HepG2 (cell line): ENCODE results near the gene EFS. TPM values are rescaled to one million over a fixed set of nuclear protein-coding genes. Genes with fewer than 3 reads are reported as not detected.

Experiments used
- ATM ChIP-seq: fragments of 450-650 bp; IDR thresholded peaks from 2 replicates; pipeline ENCODE4 v1.7.1; 2017; ENCODE audit warnings: mild to moderate bottlenecking, borderline replicate concordance
- ISL2 ChIP-seq: sonication (generic); formaldehyde crosslinking; IDR thresholded peaks from 2 replicates; pipeline ENCODE4 v1.5.0; 2020; ENCODE audit warnings: missing genetic modification reagents
- MYNN ChIP-seq: sonication (generic); formaldehyde crosslinking; IDR thresholded peaks from 2 replicates; pipeline ENCODE4 v1.4.0; 2020; ENCODE audit warnings: mild to moderate bottlenecking, low read depth, missing genetic modification reagents
- PCBP1 ChIP-seq: fragments of 200-400 bp; formaldehyde crosslinking; IDR thresholded peaks from 2 replicates; pipeline ENCODE4 v1.6.1; 2017; ENCODE audit warnings: mild to moderate bottlenecking, low read depth, low read length, borderline replicate concordance
- RORA ChIP-seq: sonication (generic); formaldehyde crosslinking; IDR thresholded peaks from 2 replicates; pipeline ENCODE4 v1.5.0; 2020; ENCODE audit warnings: mild to moderate bottlenecking, missing genetic modification reagents, moderate library complexity
- XRCC5 ChIP-seq: fragments of 200-400 bp; formaldehyde crosslinking; optimal IDR thresholded peaks from 2 replicates; pipeline ENCODE3; 2017; ENCODE audit warnings: mild to moderate bottlenecking, low read length
- ZFYVE20 ChIP-seq: sonication (generic); formaldehyde crosslinking; IDR thresholded peaks from 2 replicates; pipeline ENCODE4 v1.8.0; 2023; ENCODE audit warnings: low read depth, mild to moderate bottlenecking, moderate library complexity, missing genetic modification reagents, borderline replicate concordance
- ZKSCAN8 ChIP-seq: IDR thresholded peaks from 2 replicates; pipeline ENCODE4 v1.6.1; 2016; ENCODE audit warnings: borderline replicate concordance, missing genetic modification reagents, missing compliant biosample characterization
- ZNF496 ChIP-seq: sonication (generic); formaldehyde crosslinking; IDR thresholded peaks from 2 replicates; pipeline ENCODE4 v1.8.1; 2023; ENCODE audit warnings: mild to moderate bottlenecking, moderate library complexity, missing genetic modification reagents; ENCODE audit not compliant: insufficient replicate concordance
- ZNF570 ChIP-seq: sonication (generic); formaldehyde crosslinking; IDR thresholded peaks from 2 replicates; pipeline ENCODE4 v1.4.0; 2020; ENCODE audit warnings: mild to moderate bottlenecking, missing genetic modification reagents, borderline replicate concordance
- ZNF891 ChIP-seq: sonication (generic); formaldehyde crosslinking; IDR thresholded peaks from 2 replicates; pipeline ENCODE4 v1.5.0; 2020; ENCODE audit warnings: mild to moderate bottlenecking, missing genetic modification reagents
- polyA plus RNA-seq, 8 experiments: library from polyadenylated mRNA; depleted of rRNA in 3 of 8; stranded (reverse) in 7 of 8; unstranded in 1 of 8; fragments of >200 nt; fragmentation: Illumina TruSeq in 4 of 8; extraction: Trizol in 4 of 8; gene quantifications; 2 replicates each; pipeline versions ENCODE4 v1.2.1 to v1.2.3, GENCODE V29; 2011 to 2016; ENCODE audit warnings: low read depth in 4 of 8, missing spikeins in 1 of 8, mixed read lengths in 1 of 8; ENCODE audit not compliant: insufficient read depth in 1 of 8
- total RNA-seq, 5 experiments: library from RNA; depleted of rRNA; stranded (reverse); fragments of >200 nt; fragmentation: Illumina TruSeq; extraction: Trizol; gene quantifications; 2 replicates each; pipeline ENCODE4 v1.2.3, GENCODE V29; 2016; ENCODE audit warnings: low read depth in 1 of 5
- TF ChIP-seq, protein P1 (sequence below): sonication (generic); formaldehyde crosslinking; IDR thresholded peaks from 2 replicates; pipeline ENCODE4 v1.8.0; 2022; ENCODE audit warnings: missing genetic modification reagents, low read depth, mild to moderate bottlenecking, borderline replicate concordance
- TF ChIP-seq, protein P2 (sequence below): sonication (generic); formaldehyde crosslinking; IDR thresholded peaks from 2 replicates; pipeline ENCODE4 v1.4.0; 2020; ENCODE audit warnings: missing genetic modification reagents, borderline replicate concordance
- TF ChIP-seq, protein P3 (sequence below): sonication (generic); formaldehyde crosslinking; IDR thresholded peaks from 2 replicates; pipeline ENCODE4 v1.4.0; 2020; ENCODE audit warnings: missing genetic modification reagents
- TF ChIP-seq, protein P4 (sequence below): IDR thresholded peaks from 2 replicates; pipeline ENCODE4 v1.4.0; 2020; ENCODE audit warnings: mild to moderate bottlenecking, missing genetic modification reagents

EFS gene
- total and polyA plus RNA-seq, 2 of the 13 experiments (the other 11 are each of a cell fraction or from before 2014, with no cell fraction given) = not detected

DNA sequence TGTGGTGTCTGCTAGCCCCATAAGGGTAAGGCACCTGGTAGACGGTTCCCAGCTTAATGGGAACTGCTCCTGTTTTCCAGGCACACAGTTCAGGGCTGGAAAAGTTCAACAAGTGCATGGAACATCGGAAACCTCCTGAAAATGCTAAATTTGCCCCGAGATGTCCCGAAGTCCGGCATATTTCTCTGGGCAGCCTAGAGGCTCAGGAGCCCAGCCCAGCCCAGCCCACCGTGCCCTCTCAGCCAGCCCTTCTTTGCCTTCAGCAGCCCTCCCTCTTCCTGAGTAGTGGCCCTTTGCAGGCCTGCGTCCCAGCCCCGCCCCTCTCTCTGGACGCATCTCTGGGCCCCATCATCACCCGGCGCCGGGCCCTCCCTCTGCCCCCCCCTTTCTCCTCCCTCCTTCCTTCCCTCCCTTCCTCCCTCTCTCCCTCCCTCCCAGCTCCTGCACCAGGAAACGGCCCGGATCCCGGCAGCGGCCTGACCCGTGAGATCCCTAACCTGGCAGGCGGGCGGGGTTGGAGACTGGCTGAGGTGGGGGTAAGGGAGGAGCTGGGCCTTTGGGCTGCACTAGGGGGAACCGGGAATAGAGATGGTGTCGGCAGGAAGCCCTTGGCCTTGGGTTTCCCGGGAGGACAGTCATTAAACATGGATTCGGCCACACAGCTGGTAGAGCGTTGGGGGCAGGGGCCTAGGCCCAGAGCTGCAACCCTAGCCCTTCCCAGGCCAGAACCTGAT is 58.4 kb downstream of the EFS start, which contains the start of gene BCL2L2 (continued):
- peak; percentile 98 for TF ChIP-seq XRCC5
- TF ChIP-seq PCBP1 = peak; percentile 100
- TF ChIP-seq, protein P1, sequence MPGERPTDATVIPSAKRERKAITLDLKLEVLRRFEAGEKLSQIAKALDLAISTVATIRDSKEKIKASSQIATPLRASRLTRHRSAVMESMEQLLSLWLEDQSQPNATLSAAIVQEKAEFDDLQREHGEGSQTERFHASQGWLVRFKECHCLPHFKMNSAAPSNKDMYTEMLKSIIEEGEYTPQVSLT (CRISPR knock-in tag) = no peak
- TF ChIP-seq ISL2 = peak; percentile 43
- TF ChIP-seq RORA (CRISPR knock-in tag) = no peak
- TF ChIP-seq ZFYVE20 (CRISPR knock-in tag) = no peak
- peak; percentile 78; the same call in 1 of the 2 replicates for TF ChIP-seq ZKSCAN8 (CRISPR knock-in tag)
- peak; percentile 96 for TF ChIP-seq ZNF891 (CRISPR knock-in tag)
- TF ChIP-seq MYNN (CRISPR knock-in tag) = no peak
- TF ChIP-seq, protein P2, sequence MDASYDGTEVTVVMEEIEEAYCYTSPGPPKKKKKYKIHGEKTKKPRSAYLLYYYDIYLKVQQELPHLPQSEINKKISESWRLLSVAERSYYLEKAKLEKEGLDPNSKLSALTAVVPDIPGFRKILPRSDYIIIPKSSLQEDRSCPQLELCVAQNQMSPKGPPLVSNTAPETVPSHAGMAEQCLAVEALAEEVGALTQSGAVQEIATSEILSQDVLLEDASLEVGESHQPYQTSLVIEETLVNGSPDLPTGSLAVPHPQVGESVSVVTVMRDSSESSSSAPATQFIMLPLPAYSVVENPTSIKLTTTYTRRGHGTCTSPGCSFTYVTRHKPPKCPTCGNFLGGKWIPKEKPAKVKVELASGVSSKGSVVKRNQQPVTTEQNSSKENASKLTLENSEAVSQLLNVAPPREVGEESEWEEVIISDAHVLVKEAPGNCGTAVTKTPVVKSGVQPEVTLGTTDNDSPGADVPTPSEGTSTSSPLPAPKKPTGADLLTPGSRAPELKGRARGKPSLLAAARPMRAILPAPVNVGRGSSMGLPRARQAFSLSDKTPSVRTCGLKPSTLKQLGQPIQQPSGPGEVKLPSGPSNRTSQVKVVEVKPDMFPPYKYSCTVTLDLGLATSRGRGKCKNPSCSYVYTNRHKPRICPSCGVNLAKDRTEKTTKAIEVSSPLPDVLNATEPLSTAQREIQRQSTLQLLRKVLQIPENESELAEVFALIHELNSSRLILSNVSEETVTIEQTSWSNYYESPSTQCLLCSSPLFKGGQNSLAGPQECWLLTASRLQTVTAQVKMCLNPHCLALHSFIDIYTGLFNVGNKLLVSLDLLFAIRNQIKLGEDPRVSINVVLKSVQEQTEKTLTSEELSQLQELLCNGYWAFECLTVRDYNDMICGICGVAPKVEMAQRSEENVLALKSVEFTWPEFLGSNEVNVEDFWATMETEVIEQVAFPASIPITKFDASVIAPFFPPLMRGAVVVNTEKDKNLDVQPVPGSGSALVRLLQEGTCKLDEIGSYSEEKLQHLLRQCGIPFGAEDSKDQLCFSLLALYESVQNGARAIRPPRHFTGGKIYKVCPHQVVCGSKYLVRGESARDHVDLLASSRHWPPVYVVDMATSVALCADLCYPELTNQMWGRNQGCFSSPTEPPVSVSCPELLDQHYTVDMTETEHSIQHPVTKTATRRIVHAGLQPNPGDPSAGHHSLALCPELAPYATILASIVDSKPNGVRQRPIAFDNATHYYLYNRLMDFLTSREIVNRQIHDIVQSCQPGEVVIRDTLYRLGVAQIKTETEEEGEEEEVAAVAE (CRISPR knock-in tag) = peak; percentile 59; the same call in 1 of the 2 replicates
- TF ChIP-seq ZNF570 (CRISPR knock-in tag) = no peak
- TF ChIP-seq, protein P3, sequence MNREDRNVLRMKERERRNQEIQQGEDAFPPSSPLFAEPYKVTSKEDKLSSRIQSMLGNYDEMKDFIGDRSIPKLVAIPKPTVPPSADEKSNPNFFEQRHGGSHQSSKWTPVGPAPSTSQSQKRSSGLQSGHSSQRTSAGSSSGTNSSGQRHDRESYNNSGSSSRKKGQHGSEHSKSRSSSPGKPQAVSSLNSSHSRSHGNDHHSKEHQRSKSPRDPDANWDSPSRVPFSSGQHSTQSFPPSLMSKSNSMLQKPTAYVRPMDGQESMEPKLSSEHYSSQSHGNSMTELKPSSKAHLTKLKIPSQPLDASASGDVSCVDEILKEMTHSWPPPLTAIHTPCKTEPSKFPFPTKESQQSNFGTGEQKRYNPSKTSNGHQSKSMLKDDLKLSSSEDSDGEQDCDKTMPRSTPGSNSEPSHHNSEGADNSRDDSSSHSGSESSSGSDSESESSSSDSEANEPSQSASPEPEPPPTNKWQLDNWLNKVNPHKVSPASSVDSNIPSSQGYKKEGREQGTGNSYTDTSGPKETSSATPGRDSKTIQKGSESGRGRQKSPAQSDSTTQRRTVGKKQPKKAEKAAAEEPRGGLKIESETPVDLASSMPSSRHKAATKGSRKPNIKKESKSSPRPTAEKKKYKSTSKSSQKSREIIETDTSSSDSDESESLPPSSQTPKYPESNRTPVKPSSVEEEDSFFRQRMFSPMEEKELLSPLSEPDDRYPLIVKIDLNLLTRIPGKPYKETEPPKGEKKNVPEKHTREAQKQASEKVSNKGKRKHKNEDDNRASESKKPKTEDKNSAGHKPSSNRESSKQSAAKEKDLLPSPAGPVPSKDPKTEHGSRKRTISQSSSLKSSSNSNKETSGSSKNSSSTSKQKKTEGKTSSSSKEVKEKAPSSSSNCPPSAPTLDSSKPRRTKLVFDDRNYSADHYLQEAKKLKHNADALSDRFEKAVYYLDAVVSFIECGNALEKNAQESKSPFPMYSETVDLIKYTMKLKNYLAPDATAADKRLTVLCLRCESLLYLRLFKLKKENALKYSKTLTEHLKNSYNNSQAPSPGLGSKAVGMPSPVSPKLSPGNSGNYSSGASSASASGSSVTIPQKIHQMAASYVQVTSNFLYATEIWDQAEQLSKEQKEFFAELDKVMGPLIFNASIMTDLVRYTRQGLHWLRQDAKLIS = no peak; the same call in 1 of the 2 replicates
- TF ChIP-seq, protein P4, sequence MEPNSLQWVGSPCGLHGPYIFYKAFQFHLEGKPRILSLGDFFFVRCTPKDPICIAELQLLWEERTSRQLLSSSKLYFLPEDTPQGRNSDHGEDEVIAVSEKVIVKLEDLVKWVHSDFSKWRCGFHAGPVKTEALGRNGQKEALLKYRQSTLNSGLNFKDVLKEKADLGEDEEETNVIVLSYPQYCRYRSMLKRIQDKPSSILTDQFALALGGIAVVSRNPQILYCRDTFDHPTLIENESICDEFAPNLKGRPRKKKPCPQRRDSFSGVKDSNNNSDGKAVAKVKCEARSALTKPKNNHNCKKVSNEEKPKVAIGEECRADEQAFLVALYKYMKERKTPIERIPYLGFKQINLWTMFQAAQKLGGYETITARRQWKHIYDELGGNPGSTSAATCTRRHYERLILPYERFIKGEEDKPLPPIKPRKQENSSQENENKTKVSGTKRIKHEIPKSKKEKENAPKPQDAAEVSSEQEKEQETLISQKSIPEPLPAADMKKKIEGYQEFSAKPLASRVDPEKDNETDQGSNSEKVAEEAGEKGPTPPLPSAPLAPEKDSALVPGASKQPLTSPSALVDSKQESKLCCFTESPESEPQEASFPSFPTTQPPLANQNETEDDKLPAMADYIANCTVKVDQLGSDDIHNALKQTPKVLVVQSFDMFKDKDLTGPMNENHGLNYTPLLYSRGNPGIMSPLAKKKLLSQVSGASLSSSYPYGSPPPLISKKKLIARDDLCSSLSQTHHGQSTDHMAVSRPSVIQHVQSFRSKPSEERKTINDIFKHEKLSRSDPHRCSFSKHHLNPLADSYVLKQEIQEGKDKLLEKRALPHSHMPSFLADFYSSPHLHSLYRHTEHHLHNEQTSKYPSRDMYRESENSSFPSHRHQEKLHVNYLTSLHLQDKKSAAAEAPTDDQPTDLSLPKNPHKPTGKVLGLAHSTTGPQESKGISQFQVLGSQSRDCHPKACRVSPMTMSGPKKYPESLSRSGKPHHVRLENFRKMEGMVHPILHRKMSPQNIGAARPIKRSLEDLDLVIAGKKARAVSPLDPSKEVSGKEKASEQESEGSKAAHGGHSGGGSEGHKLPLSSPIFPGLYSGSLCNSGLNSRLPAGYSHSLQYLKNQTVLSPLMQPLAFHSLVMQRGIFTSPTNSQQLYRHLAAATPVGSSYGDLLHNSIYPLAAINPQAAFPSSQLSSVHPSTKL (CRISPR knock-in tag) = peak; percentile 86
- no peak for TF ChIP-seq ZNF496 (CRISPR knock-in tag)
- no peak for TF ChIP-seq ATM
